LNCaP clone FGC (cell line): ENCODE measurements around the gene MUS81.

Experiments used
- DNase-seq: peaks from one replicate; pipeline ENCODE4 v3.0.0-alpha.2; 2011; ENCODE audit warnings: low read depth
- H3K4me3 ChIP-seq: 2 replicates; pipeline ENCODE4 v1.5.1; 2011; ENCODE audit warnings: mild to moderate bottlenecking, low read depth, low read length, control low read depth
- TF ChIP-seq, protein P1 (sequence below): IDR thresholded peaks from 2 replicates; pipeline ENCODE4 v1.5.1; 2012; ENCODE audit warnings: mild to moderate bottlenecking; ENCODE audit not compliant: control insufficient read depth, insufficient read depth; ENCODE audit errors: extremely low read depth

The MUS81 gene

GRCh38 chr11:65862191-65862735 is 2.0 kb downstream of the MUS81 start:
- peak overlapping the region; percentile 93 for H3K4me3 ChIP-seq
- TF ChIP-seq, protein P1, sequence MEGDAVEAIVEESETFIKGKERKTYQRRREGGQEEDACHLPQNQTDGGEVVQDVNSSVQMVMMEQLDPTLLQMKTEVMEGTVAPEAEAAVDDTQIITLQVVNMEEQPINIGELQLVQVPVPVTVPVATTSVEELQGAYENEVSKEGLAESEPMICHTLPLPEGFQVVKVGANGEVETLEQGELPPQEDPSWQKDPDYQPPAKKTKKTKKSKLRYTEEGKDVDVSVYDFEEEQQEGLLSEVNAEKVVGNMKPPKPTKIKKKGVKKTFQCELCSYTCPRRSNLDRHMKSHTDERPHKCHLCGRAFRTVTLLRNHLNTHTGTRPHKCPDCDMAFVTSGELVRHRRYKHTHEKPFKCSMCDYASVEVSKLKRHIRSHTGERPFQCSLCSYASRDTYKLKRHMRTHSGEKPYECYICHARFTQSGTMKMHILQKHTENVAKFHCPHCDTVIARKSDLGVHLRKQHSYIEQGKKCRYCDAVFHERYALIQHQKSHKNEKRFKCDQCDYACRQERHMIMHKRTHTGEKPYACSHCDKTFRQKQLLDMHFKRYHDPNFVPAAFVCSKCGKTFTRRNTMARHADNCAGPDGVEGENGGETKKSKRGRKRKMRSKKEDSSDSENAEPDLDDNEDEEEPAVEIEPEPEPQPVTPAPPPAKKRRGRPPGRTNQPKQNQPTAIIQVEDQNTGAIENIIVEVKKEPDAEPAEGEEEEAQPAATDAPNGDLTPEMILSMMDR: no peak
- DNase-seq: no peak

- TF ChIP-seq, protein P1: no peak
- H3K4me3 ChIP-seq: no peak overlapping the region
- no peak for DNase-seq
Measured at GRCh38 chr11:65862941-65863888, 3.0 kb downstream of the MUS81 start.

GRCh38 chr11:65863889-65864705 is 3.9 kb downstream of the MUS81 start:
- TF ChIP-seq, protein P1: no peak
- H3K4me3 ChIP-seq: no peak overlapping the region
- no peak for DNase-seq

DNA sequence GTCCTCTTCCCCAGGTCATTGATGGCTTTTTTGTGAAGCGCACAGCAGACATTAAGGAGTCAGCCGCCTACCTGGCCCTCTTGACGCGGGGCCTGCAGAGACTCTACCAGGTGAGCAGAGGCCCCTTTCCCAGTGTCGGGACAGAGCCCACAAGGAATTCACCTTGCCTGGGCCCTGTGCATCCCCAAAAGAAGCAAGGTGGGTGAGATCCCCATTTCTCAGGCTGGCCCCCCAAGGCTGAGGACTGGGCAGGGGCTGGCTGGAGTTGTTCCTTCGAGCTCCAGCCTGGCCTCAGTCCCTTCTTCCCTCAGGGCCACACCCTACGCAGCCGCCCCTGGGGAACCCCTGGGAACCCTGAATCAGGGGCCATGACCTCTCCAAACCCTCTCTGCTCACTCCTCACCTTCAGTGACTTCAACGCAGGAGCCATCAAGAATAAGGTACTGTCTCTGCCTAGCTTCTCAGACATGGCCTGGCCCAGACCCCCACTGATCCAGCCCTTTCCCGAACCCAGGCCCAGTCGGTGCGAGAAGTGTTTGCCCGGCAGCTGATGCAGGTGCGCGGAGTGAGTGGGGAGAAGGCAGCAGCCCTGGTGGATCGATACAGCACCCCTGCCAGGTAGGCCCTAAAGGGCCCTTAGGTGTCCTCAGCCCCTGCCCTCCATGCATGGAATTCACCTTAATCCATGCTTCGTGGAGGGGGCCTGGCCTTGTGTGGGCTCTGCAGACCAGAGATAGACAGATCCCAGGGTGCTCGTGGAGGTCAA is 4.7 kb downstream of the MUS81 start:
- no peak for DNase-seq
- TF ChIP-seq, protein P1: no peak

DNA sequence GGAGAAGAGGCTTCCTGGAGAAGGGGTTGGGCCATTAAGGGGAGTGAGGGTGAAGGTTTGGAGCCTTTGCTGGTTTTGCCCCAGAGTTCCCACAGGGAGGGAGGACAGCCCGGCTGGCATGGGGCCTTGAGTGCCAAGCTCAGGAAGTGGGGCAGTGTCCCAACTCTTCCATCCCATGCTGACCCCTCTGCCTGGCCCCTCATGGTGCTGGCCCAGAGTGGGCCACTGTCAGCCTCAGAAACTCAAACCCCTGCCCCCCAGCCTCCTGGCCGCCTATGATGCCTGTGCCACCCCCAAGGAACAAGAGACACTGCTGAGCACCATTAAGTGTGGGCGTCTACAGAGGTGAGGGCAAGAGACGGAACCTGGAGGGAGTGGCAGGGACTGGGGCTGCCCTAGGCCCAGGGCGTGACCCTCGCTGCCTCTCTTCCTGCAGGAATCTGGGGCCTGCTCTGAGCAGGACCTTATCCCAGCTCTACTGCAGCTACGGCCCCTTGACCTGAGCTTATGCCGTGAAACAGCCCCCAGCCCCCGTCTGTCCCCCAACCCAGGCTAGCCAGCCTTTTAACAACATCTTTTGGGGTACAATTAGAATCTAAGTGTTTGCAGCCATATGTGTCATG is 5.4 kb downstream of the MUS81 start:
- no peak for DNase-seq
- H3K4me3 ChIP-seq: no peak overlapping the region
- TF ChIP-seq, protein P1: no peak

More for the DNA sequence above, 4.7 kb downstream of the MUS81 start:
- H3K4me3 ChIP-seq: no peak overlapping the region

DNA sequence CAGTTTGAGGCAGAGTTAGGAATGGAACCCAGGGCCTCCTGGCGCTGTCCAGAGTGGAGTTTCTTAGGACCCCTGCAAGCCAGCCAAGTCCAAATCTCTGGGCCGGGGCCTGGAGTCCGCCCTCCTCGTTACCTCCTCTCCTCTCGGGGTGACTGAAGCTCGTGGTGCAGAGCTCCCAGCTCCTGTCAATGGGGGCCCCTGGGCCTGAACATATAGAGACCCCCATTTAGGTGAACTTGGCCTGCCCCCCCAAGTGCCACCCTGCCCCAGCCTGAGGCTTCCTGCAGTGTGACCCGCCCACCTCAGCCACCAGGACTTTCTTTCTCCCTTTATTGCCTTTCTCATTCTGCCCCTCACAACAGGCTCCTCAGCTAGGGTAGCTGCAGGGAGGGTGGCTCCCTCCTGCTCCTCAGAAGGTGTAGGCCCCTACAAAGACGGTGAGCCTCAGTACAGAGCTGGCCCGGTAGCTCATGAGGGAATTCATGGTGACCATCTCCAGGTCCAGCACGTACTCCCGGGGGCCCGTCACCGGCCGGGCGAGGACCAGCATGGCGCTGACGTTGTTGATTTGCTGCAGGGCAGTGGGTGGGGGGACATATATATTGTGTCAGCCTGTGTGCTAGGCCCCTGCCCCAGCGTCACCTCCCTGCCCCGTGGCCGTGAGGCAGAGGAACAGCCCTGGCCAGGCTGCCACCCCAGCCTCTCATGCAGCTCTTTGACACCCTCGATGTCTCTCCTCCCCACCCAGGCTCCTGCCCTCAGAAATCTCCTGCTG is 6.5 kb downstream of the MUS81 start:
- DNase-seq: no peak
- H3K4me3 ChIP-seq: no peak overlapping the region
- TF ChIP-seq, protein P1: no peak
